ENCODE measurements around the gene PTPN9.

DNA sequence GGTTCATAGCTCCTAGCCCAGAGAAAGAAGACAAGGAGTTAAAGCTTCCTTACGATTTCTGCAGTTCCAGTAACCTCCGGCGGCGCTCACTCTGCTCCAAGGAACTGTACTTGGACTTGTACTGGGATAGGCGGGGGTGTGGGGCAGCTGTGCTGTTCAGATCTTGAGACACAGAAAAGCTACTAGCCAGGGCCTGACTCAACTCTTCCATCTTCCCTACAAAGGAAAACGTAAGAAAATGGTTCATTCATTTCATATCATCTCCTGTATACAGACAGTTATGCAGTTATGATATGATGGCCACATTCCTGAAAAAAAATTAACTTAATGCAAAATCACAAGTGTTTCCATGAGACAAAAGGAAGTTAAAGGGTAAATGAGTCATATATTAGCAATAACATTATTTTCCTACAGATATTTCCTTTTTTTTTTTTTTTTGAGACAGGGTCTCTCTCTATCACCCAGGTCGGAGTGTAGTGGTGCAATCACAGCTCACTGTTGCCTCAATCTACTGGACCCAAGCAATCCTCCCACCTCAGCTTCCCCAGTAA, 41.8 kb upstream of the PTPN9 start:
- TF ChIP-seq POLR2A (IDR thresholded peaks at IDR 0.05) = peak in 1 of 2 donors; percentile 11
- TF ChIP-seq, protein P1, sequence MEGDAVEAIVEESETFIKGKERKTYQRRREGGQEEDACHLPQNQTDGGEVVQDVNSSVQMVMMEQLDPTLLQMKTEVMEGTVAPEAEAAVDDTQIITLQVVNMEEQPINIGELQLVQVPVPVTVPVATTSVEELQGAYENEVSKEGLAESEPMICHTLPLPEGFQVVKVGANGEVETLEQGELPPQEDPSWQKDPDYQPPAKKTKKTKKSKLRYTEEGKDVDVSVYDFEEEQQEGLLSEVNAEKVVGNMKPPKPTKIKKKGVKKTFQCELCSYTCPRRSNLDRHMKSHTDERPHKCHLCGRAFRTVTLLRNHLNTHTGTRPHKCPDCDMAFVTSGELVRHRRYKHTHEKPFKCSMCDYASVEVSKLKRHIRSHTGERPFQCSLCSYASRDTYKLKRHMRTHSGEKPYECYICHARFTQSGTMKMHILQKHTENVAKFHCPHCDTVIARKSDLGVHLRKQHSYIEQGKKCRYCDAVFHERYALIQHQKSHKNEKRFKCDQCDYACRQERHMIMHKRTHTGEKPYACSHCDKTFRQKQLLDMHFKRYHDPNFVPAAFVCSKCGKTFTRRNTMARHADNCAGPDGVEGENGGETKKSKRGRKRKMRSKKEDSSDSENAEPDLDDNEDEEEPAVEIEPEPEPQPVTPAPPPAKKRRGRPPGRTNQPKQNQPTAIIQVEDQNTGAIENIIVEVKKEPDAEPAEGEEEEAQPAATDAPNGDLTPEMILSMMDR (IDR thresholded peaks at IDR 0.05) = peak; percentile 35 to 45
- TF ChIP-seq POLR2AphosphoS5 (IDR thresholded peaks at IDR 0.05) = peak in 1 of 3 donors; percentile 45
- no peak for TF ChIP-seq EP300 (IDR thresholded peaks at IDR 0.05)

Measured in suprapubic skin (tissue), 4 donors.